HEK293 (cell line): ENCODE results near the gene RNF43.

ENCODE experiments used
- BCL11A ChIP-seq: fragments of 450-650 bp; formaldehyde crosslinking; IDR thresholded peaks from 2 replicates; pipeline ENCODE4 v1.5.1; 2016; ENCODE audit warnings: low read depth, missing biosample characterization, missing genetic modification characterization
- INSM2 ChIP-seq: fragments of 450-650 bp; formaldehyde crosslinking; IDR thresholded peaks from 2 replicates; pipeline ENCODE4 v1.5.1; 2016; ENCODE audit warnings: missing biosample characterization, missing genetic modification characterization
- KLF16 ChIP-seq: fragments of 450-650 bp; formaldehyde crosslinking; IDR thresholded peaks from 2 replicates; pipeline ENCODE4 v1.5.1; 2017; ENCODE audit warnings: missing biosample characterization, missing genetic modification characterization
- KLF17 ChIP-seq: fragments of 450-650 bp; formaldehyde crosslinking; IDR thresholded peaks from 2 replicates; pipeline ENCODE4 v1.5.1; 2016; ENCODE audit warnings: missing biosample characterization, missing genetic modification characterization
- PRDM2 ChIP-seq: fragments of 450-650 bp; formaldehyde crosslinking; IDR thresholded peaks from 2 replicates; pipeline ENCODE4 v1.5.1; 2016; ENCODE audit warnings: missing biosample characterization, missing genetic modification characterization, borderline replicate concordance
- SP7 ChIP-seq: fragments of 450-650 bp; formaldehyde crosslinking; IDR thresholded peaks from 2 replicates; pipeline ENCODE4 v1.5.1; 2016; ENCODE audit warnings: missing biosample characterization, missing genetic modification characterization
- TSHZ1 ChIP-seq: fragments of 450-650 bp; formaldehyde crosslinking; IDR thresholded peaks from 2 replicates; pipeline ENCODE4 v1.5.1; 2016; ENCODE audit warnings: missing biosample characterization, missing genetic modification characterization, borderline replicate concordance
- ZBTB26 ChIP-seq: fragments of 450-650 bp; formaldehyde crosslinking; optimal IDR thresholded peaks from 2 replicates; pipeline ENCODE3; 2016; ENCODE audit warnings: missing biosample characterization, mild to moderate bottlenecking, missing genetic modification characterization
- ZBTB44 ChIP-seq: fragments of 450-650 bp; IDR thresholded peaks from 2 replicates; pipeline ENCODE4 v1.5.1; 2018; ENCODE audit warnings: missing biosample characterization, mild to moderate bottlenecking, missing genetic modification characterization
- ZBTB8A ChIP-seq: fragments of 450-650 bp; formaldehyde crosslinking; IDR thresholded peaks from 2 replicates; pipeline ENCODE4 v1.5.1; 2016; ENCODE audit warnings: missing biosample characterization, missing genetic modification characterization
- ZEB2 ChIP-seq: fragments of 450-650 bp; formaldehyde crosslinking; IDR thresholded peaks from 2 replicates; pipeline ENCODE4 v1.5.1; 2016; ENCODE audit warnings: missing biosample characterization, missing genetic modification characterization
- ZNF133 ChIP-seq: fragments of 450-650 bp; formaldehyde crosslinking; IDR thresholded peaks from 2 replicates; pipeline ENCODE4 v1.5.1; 2016; ENCODE audit warnings: missing biosample characterization, missing genetic modification characterization
- ZNF138 ChIP-seq: fragments of 450-650 bp; formaldehyde crosslinking; IDR thresholded peaks from 2 replicates; pipeline ENCODE4 v1.5.1; 2016; ENCODE audit warnings: missing biosample characterization, missing genetic modification characterization, borderline replicate concordance
- ZNF23 ChIP-seq: fragments of 450-650 bp; formaldehyde crosslinking; IDR thresholded peaks from 2 replicates; pipeline ENCODE4 v1.5.1; 2016; ENCODE audit warnings: missing biosample characterization, missing genetic modification characterization, borderline replicate concordance
- ZNF26 ChIP-seq: fragments of 450-650 bp; formaldehyde crosslinking; IDR thresholded peaks from 2 replicates; pipeline ENCODE4 v1.5.1; 2016; ENCODE audit warnings: missing biosample characterization, missing genetic modification characterization
- ZNF404 ChIP-seq: fragments of 450-650 bp; formaldehyde crosslinking; IDR thresholded peaks from 2 replicates; pipeline ENCODE4 v1.5.1; 2017; ENCODE audit warnings: missing biosample characterization, missing genetic modification characterization
- ZNF488 ChIP-seq: fragments of 450-650 bp; formaldehyde crosslinking; IDR thresholded peaks from 2 replicates; pipeline ENCODE4 v1.5.1; 2016; ENCODE audit warnings: missing biosample characterization, missing genetic modification characterization
- ZNF548 ChIP-seq: fragments of 450-650 bp; formaldehyde crosslinking; IDR thresholded peaks from 2 replicates; pipeline ENCODE4 v1.5.1; 2016; ENCODE audit warnings: missing biosample characterization, missing genetic modification characterization
- ZNF621 ChIP-seq: fragments of 450-650 bp; formaldehyde crosslinking; IDR thresholded peaks from 2 replicates; pipeline ENCODE4 v1.5.1; 2017; ENCODE audit warnings: missing biosample characterization, missing genetic modification characterization
- ZNF623 ChIP-seq: fragments of 450-650 bp; formaldehyde crosslinking; IDR thresholded peaks from 2 replicates; pipeline ENCODE4 v1.5.1; 2016; ENCODE audit warnings: missing biosample characterization, missing genetic modification characterization
- ZNF776 ChIP-seq: fragments of 450-650 bp; formaldehyde crosslinking; IDR thresholded peaks from 2 replicates; pipeline ENCODE4 v1.5.0; 2017; ENCODE audit warnings: missing biosample characterization, missing genetic modification characterization, borderline replicate concordance
- ZXDB ChIP-seq: fragments of 450-650 bp; formaldehyde crosslinking; IDR thresholded peaks from 2 replicates; pipeline ENCODE4 v1.5.1; 2016; ENCODE audit warnings: missing biosample characterization, missing genetic modification characterization

RNF43 gene

GRCh38 chr17:58387834-58388233, 29.5 kb downstream of the RNF43 start (continued):
- TF ChIP-seq PRDM2 = no peak
- TF ChIP-seq TSHZ1 (tag by site-specific recombination) = peak; percentile 93
- no peak for TF ChIP-seq ZNF623 (tag by site-specific recombination)
- TF ChIP-seq ZEB2 (tag by site-specific recombination) = peak; percentile 76
- TF ChIP-seq KLF17 (tag by site-specific recombination) = peak; percentile 98
- no peak for TF ChIP-seq ZBTB26 (tag by site-specific recombination)
- no peak for TF ChIP-seq ZNF138 (tag by site-specific recombination)
- peak; percentile 98 for TF ChIP-seq KLF16 (tag by site-specific recombination)
- peak; percentile 59; the same call in 1 of the 2 replicates for TF ChIP-seq ZNF404 (tag by site-specific recombination)
- no peak for TF ChIP-seq ZNF488 (tag by site-specific recombination)
- TF ChIP-seq ZXDB = peak; percentile 95
- peak; percentile 57 for TF ChIP-seq ZBTB8A (tag by site-specific recombination)
- TF ChIP-seq SP7 = peak; percentile 97
- no peak for TF ChIP-seq ZNF23 (tag by site-specific recombination)
- TF ChIP-seq BCL11A = peak; percentile 56; the same call in 1 of the 2 replicates
- no peak for TF ChIP-seq ZNF621 (tag by site-specific recombination)
- TF ChIP-seq ZNF776 (tag by site-specific recombination) = no peak
- peak; percentile 53 for TF ChIP-seq ZBTB44 (tag by site-specific recombination)
- TF ChIP-seq ZNF548 = no peak
- no peak for TF ChIP-seq ZNF26 (tag by site-specific recombination)
- TF ChIP-seq INSM2 = peak; percentile 60
- no peak for TF ChIP-seq ZNF133 (tag by site-specific recombination)
